Transverse colon (tissue), 4 donors: ENCODE measurements around the gene SLFN5. TPM values are rescaled to one million over a fixed set of nuclear protein-coding genes. Genes with fewer than 3 reads are reported as not detected.

Experiments used
- DNase-seq: peaks from one replicate; pipeline ENCODE4 v3.0.0-alpha.2; 2019
- H3K27ac ChIP-seq, 4 donors: fragments of 200-600 bp; sonication (generic); 2 replicates each; pipeline ENCODE4 v1.5.1; 2016 to 2018; ENCODE audit warnings: inconsistent platforms in 4 of 4
- H3K27me3 ChIP-seq: fragments of 200-600 bp; sonication (generic); 2 replicates; pipeline ENCODE4 v1.5.1; 2017; ENCODE audit warnings: inconsistent platforms
- H3K36me3 ChIP-seq, 4 donors: fragments of 200-600 bp; sonication (generic); 2 replicates each; pipeline ENCODE4 v1.5.1; 2017 to 2019; ENCODE audit warnings: inconsistent platforms in 4 of 4
- H3K4me1 ChIP-seq, 4 donors: fragments of 200-600 bp; sonication (generic); 2 replicates each; pipeline ENCODE4 v1.5.1; 2017 to 2020; ENCODE audit warnings: inconsistent platforms in 4 of 4
- H3K4me3 ChIP-seq, 4 donors: fragments of 200-600 bp; sonication (generic); 1 replicate in 1 of 4; 2 replicates in 3 of 4; pipeline versions ENCODE4 v1.5.1 to v1.6.1; 2017 to 2019; ENCODE audit warnings: inconsistent platforms in 4 of 4
- H3K9me3 ChIP-seq, 2 donors: fragments of 200-600 bp; sonication (generic); 2 replicates each; pipeline ENCODE4 v1.5.1; 2017 to 2019; ENCODE audit warnings: inconsistent platforms in 2 of 2
- CTCF ChIP-seq, 5 experiments: fragments of 200-600 bp in 3 of 5; fragments of 450-650 bp in 2 of 5; sonication (generic) in 3 of 5; IDR thresholded peaks; 1 replicate in 2 of 5; 2 replicates in 3 of 5; pipeline ENCODE4 v1.5.1; 2016 to 2017; ENCODE audit warnings: antibody characterized with exemption in 5 of 5, inconsistent platforms in 3 of 5, mild to moderate bottlenecking in 2 of 5, moderate library complexity in 1 of 5
- EP300 ChIP-seq: sonication (generic); formaldehyde crosslinking; IDR thresholded peaks from one replicate; pipeline ENCODE4 v1.6.1; 2017; ENCODE audit warnings: antibody characterized with exemption, low read depth
- POLR2A ChIP-seq: fragments of 450-650 bp; IDR thresholded peaks from one replicate; pipeline ENCODE4 v1.6.1; 2016; ENCODE audit warnings: antibody characterized with exemption, mild to moderate bottlenecking, moderate library complexity
- POLR2AphosphoS5 ChIP-seq, 3 donors: sonication (generic); formaldehyde crosslinking; IDR thresholded peaks; one replicate each; pipeline ENCODE4 v1.6.1; 2016; ENCODE audit warnings: antibody characterized with exemption in 3 of 3
- WGBS, 2 donors: methylation state at CpG; one replicate each; pipeline ENCODE4 v1.1.5; 2018; ENCODE audit warnings: low coverage in 1 of 2; 5-methylcytosine and 5-hydroxymethylcytosine counted together
- in situ Hi-C, 4 donors: fragments of 200-750 bp; cut with MboI; loops; one replicate each; pipeline versions ENCODE4 v1.15.0 to v1.15.1; 2017; ENCODE audit warnings: low sequenced_read_pairs in 3 of 4, low pct_ligation_motif_present in 1 of 4, low pct_unique_long_range_greater_than_20kb in 1 of 4
- intact Hi-C: fragments of 100-400 bp; cut with DNase I; formaldehyde crosslinking; loops from one replicate; pipeline ENCODE4 v1.15.1; 2023; ENCODE audit warnings: low total_unique reads
- total RNA-seq, 4 donors: library from RNA; depleted of rRNA; stranded (reverse); fragments of >200 nt; gene quantifications; one replicate each; pipeline ENCODE4 v1.1.0, GENCODE V29; 2016

The SLFN5 gene
- total RNA-seq, 4 donors from 2014 or later, result 2.8 to 14.0 (median 5.7) TPM

- Histone ChIP-seq H3K27me3 (peaks cover 15% of the 10 kb centered on the region), H3K4me3 (peak overlapping the region; percentile 46 to 73 (median 60)), H3K9me3 (no peaks in the 10 kb centered on the region), H3K27ac (peak overlapping the region; percentile 92 to 96 (median 94)), H3K4me1 (peaks cover 5 to 35% (median 12%) of the 10 kb centered on the region in 4 donors), H3K36me3 (no peaks in the 10 kb centered on the region)
- WGBS, 2 donors, result 2% methylated on average over 43 of the region's 43 CpGs; no CpG with 5 or more reads in 1 of the 2 donors
- in situ Hi-C loops, result no loop called here
- peak; percentile 85 for DNase-seq
- TF ChIP-seq POLR2A, result no peak
- TF ChIP-seq CTCF (IDR thresholded peaks at IDR 0.05), result peak; percentile 33 to 71 (median 56)
- peak in 1 of 3 donors; percentile 6 for TF ChIP-seq POLR2AphosphoS5 (IDR thresholded peaks at IDR 0.05)
- intact Hi-C loops, result no loop called here
Observed at GRCh38 chr17:35242158-35242804, 591 bp upstream of the SLFN5 start.

GRCh38 chr17:35243561-35244340 lies 879 bp downstream of the SLFN5 start:
- Histone ChIP-seq H3K4me1 (peaks cover 5 to 35% (median 12%) of the 10 kb centered on the region in 4 donors), H3K9me3 (no peaks in the 10 kb centered on the region), H3K36me3 (no peaks in the 10 kb centered on the region), H3K4me3 (peak overlapping the region; percentile 46 to 73 (median 60)), H3K27me3 (peaks cover 15% of the 10 kb centered on the region), H3K27ac (peak overlapping the region; percentile 92 to 96 (median 94))
- intact Hi-C loops (no loop called here), in situ Hi-C loops (no loop called here)
- peak; percentile 55 for DNase-seq
- TF ChIP-seq POLR2AphosphoS5 (IDR thresholded peaks at IDR 0.05) (peak in 2 of 3 donors; percentile 28 to 60), EP300 (no peak), POLR2A (no peak), CTCF (IDR thresholded peaks at IDR 0.05) (no peak)
- WGBS, 2 donors, result 2 to 18% methylated on average over 4 to 14 of the region's 14 CpGs

- in situ Hi-C loops (no loop called here), intact Hi-C loops (no loop called here)
- Histone ChIP-seq H3K36me3 (no peaks in the 10 kb centered on the region), H3K4me1 (peaks cover 5 to 35% (median 12%) of the 10 kb centered on the region in 4 donors), H3K27me3 (peaks cover 15% of the 10 kb centered on the region), H3K9me3 (no peaks in the 10 kb centered on the region), H3K27ac (peak overlapping the region; percentile 92 to 96 (median 94)), H3K4me3 (peak overlapping the region in 3 of 4 donors; percentile 46 to 73 (median 53))
- WGBS, 2 donors, result 2 to 16% methylated on average over 6 to 13 of the region's 13 CpGs
- TF ChIP-seq EP300 (no peak), CTCF (IDR thresholded peaks at IDR 0.05) (no peak), POLR2A (peak; percentile 36), POLR2AphosphoS5 (IDR thresholded peaks at IDR 0.05) (peak in 2 of 3 donors; percentile 41 to 56)
- peak; percentile 68 for DNase-seq
Observed at GRCh38 chr17:35244341-35245195, 1.7 kb downstream of the SLFN5 start.

GRCh38 chr17:35245196-35245486 lies 2.3 kb downstream of the SLFN5 start:
- Histone ChIP-seq H3K36me3 (no peaks in the 10 kb centered on the region), H3K27me3 (peaks cover 15% of the 10 kb centered on the region), H3K4me3 (peak overlapping the region in 1 of 4 donors; percentile 73), H3K27ac (peak overlapping the region in 3 of 4 donors; percentile 93 to 96 (median 95)), H3K4me1 (peaks cover 5 to 35% (median 12%) of the 10 kb centered on the region in 4 donors), H3K9me3 (no peaks in the 10 kb centered on the region)
- intact Hi-C loops, result no loop called here
- TF ChIP-seq POLR2AphosphoS5 (IDR thresholded peaks at IDR 0.05) (no peak), POLR2A (no peak)
- 19 to 45% methylated on average over 1 of the region's 1 CpG for WGBS, 2 donors
- in situ Hi-C loops, result no loop called here
- no peak for DNase-seq
